ENCODE results near the gene LSAMP. TPM values are rescaled to one million over a fixed set of nuclear protein-coding genes. Genes with fewer than 3 reads are reported as not detected.

Gene LSAMP
- total and polyA plus RNA-seq, 2 experiments from 2014 or later = 2.0 to 2.9 TPM

DNA sequence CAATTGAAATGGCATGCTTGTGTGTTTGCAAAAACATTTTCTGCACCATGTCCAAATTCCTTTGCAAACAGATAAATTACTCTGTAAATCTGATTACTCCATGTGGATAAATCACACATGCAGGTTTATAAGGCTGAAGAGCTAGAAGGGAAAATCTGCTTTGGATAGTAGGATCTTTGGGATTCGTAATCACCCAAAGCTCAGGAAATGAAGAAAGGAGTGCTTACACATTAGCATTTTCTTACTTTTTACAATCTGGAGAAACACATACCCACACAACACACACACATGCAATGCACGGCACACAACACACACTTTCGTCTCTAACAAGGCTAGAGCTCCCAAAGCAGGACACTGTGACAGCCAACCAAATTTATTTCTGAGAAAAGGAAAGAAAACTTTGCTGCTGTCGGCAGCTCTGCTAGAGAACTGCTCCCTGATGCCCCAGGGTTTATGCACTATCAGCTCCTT lies 2.1 kb downstream of the LSAMP start:
- TF ChIP-seq, protein P1, sequence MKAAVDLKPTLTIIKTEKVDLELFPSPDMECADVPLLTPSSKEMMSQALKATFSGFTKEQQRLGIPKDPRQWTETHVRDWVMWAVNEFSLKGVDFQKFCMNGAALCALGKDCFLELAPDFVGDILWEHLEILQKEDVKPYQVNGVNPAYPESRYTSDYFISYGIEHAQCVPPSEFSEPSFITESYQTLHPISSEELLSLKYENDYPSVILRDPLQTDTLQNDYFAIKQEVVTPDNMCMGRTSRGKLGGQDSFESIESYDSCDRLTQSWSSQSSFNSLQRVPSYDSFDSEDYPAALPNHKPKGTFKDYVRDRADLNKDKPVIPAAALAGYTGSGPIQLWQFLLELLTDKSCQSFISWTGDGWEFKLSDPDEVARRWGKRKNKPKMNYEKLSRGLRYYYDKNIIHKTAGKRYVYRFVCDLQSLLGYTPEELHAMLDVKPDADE (IDR thresholded peaks at IDR 0.05) = no peak
- TF ChIP-seq, protein P2, sequence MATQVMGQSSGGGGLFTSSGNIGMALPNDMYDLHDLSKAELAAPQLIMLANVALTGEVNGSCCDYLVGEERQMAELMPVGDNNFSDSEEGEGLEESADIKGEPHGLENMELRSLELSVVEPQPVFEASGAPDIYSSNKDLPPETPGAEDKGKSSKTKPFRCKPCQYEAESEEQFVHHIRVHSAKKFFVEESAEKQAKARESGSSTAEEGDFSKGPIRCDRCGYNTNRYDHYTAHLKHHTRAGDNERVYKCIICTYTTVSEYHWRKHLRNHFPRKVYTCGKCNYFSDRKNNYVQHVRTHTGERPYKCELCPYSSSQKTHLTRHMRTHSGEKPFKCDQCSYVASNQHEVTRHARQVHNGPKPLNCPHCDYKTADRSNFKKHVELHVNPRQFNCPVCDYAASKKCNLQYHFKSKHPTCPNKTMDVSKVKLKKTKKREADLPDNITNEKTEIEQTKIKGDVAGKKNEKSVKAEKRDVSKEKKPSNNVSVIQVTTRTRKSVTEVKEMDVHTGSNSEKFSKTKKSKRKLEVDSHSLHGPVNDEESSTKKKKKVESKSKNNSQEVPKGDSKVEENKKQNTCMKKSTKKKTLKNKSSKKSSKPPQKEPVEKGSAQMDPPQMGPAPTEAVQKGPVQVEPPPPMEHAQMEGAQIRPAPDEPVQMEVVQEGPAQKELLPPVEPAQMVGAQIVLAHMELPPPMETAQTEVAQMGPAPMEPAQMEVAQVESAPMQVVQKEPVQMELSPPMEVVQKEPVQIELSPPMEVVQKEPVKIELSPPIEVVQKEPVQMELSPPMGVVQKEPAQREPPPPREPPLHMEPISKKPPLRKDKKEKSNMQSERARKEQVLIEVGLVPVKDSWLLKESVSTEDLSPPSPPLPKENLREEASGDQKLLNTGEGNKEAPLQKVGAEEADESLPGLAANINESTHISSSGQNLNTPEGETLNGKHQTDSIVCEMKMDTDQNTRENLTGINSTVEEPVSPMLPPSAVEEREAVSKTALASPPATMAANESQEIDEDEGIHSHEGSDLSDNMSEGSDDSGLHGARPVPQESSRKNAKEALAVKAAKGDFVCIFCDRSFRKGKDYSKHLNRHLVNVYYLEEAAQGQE (IDR thresholded peaks at IDR 0.05; ENCODE audit: unreplicated experiment) = no peak
- TF ChIP-seq POLR2AphosphoS5 (IDR thresholded peaks at IDR 0.05; ENCODE audit: low read depth) = no peak
- TF ChIP-seq, protein P3, sequence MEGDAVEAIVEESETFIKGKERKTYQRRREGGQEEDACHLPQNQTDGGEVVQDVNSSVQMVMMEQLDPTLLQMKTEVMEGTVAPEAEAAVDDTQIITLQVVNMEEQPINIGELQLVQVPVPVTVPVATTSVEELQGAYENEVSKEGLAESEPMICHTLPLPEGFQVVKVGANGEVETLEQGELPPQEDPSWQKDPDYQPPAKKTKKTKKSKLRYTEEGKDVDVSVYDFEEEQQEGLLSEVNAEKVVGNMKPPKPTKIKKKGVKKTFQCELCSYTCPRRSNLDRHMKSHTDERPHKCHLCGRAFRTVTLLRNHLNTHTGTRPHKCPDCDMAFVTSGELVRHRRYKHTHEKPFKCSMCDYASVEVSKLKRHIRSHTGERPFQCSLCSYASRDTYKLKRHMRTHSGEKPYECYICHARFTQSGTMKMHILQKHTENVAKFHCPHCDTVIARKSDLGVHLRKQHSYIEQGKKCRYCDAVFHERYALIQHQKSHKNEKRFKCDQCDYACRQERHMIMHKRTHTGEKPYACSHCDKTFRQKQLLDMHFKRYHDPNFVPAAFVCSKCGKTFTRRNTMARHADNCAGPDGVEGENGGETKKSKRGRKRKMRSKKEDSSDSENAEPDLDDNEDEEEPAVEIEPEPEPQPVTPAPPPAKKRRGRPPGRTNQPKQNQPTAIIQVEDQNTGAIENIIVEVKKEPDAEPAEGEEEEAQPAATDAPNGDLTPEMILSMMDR (conservative IDR thresholded peaks at IDR 0.05; ENCODE audit: low read depth in 2 of 2) = no peak
- TF ChIP-seq ZNF331 (CRISPR knock-in tag; IDR thresholded peaks at IDR 0.05; ENCODE audit: low read depth) = no peak
- no peak for TF ChIP-seq CREB1 (CRISPR knock-in tag; IDR thresholded peaks at IDR 0.05; ENCODE audit: low read depth)
- no peak for TF ChIP-seq NANOG (IDR thresholded peaks at IDR 0.05; ENCODE audit: borderline replicate concordance)
- TF ChIP-seq JUNB (IDR thresholded peaks at IDR 0.05; ENCODE audit: unreplicated experiment) = no peak
- TF ChIP-seq EZH2phosphoT487 (IDR thresholded peaks at IDR 0.05; ENCODE audit: unreplicated experiment) = no peak
- TF ChIP-seq, protein P4, sequence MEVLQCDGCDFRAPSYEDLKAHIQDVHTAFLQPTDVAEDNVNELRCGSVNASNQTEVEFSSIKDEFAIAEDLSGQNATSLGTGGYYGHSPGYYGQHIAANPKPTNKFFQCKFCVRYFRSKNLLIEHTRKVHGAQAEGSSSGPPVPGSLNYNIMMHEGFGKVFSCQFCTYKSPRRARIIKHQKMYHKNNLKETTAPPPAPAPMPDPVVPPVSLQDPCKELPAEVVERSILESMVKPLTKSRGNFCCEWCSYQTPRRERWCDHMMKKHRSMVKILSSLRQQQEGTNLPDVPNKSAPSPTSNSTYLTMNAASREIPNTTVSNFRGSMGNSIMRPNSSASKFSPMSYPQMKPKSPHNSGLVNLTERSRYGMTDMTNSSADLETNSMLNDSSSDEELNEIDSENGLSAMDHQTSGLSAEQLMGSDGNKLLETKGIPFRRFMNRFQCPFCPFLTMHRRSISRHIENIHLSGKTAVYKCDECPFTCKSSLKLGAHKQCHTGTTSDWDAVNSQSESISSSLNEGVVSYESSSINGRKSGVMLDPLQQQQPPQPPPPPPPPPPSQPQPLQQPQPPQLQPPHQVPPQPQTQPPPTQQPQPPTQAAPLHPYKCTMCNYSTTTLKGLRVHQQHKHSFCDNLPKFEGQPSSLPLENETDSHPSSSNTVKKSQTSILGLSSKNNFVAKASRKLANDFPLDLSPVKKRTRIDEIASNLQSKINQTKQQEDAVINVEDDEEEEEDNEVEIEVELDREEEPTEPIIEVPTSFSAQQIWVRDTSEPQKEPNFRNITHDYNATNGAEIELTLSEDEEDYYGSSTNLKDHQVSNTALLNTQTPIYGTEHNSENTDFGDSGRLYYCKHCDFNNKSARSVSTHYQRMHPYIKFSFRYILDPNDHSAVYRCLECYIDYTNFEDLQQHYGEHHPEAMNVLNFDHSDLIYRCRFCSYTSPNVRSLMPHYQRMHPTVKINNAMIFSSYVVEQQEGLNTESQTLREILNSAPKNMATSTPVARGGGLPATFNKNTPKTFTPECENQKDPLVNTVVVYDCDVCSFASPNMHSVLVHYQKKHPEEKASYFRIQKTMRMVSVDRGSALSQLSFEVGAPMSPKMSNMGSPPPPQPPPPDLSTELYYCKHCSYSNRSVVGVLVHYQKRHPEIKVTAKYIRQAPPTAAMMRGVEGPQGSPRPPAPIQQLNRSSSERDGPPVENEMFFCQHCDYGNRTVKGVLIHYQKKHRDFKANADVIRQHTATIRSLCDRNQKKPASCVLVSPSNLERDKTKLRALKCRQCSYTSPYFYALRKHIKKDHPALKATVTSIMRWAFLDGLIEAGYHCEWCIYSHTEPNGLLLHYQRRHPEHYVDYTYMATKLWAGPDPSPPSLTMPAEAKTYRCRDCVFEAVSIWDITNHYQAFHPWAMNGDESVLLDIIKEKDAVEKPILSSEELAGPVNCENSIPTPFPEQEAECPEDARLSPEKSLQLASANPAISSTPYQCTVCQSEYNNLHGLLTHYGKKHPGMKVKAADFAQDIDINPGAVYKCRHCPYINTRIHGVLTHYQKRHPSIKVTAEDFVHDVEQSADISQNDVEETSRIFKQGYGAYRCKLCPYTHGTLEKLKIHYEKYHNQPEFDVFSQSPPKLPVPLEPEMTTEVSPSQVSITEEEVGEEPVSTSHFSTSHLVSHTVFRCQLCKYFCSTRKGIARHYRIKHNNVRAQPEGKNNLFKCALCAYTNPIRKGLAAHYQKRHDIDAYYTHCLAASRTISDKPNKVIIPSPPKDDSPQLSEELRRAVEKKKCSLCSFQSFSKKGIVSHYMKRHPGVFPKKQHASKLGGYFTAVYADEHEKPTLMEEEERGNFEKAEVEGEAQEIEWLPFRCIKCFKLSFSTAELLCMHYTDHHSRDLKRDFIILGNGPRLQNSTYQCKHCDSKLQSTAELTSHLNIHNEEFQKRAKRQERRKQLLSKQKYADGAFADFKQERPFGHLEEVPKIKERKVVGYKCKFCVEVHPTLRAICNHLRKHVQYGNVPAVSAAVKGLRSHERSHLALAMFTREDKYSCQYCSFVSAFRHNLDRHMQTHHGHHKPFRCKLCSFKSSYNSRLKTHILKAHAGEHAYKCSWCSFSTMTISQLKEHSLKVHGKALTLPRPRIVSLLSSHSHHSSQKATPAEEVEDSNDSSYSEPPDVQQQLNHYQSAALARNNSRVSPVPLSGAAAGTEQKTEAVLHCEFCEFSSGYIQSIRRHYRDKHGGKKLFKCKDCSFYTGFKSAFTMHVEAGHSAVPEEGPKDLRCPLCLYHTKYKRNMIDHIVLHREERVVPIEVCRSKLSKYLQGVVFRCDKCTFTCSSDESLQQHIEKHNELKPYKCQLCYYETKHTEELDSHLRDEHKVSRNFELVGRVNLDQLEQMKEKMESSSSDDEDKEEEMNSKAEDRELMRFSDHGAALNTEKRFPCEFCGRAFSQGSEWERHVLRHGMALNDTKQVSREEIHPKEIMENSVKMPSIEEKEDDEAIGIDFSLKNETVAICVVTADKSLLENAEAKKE (CRISPR knock-in tag; IDR thresholded peaks at IDR 0.05) = no peak
- no peak for TF ChIP-seq ZNF114 (CRISPR knock-in tag; IDR thresholded peaks at IDR 0.05)
- no peak for TF ChIP-seq STAT1 (IDR thresholded peaks at IDR 0.05; ENCODE audit: unreplicated experiment)
- TF ChIP-seq EZH2 (IDR thresholded peaks at IDR 0.05; ENCODE audit: low read depth, unreplicated experiment) = no peak

More for the DNA sequence above, 2.1 kb downstream of the LSAMP start:
- H3K4me1 ChIP-seq (ENCODE audit: insufficient read depth) = peaks cover 17% of the 10 kb centered on the region
- no peak overlapping the region for H3K27ac Mint-ChIP-seq
- 0 out of 2 replicates have a peak overlapping the region, but pooled peaks have one; percentile 76 for H3K4me3 ChIP-seq
- peak; percentile 5 for DNase-seq (ENCODE audit: low spot score)
- no peaks in the 10 kb centered on the region for H3K79me2 ChIP-seq (replicated peaks; ENCODE audit: insufficient read depth)
- ATAC-seq = no peak
- H3K4me3 Mint-ChIP-seq = peak overlapping the region; percentile 55
- peaks cover 14% of the 10 kb centered on the region for H3K27me3 Mint-ChIP-seq (ENCODE audit: insufficient read depth, low read depth, poor library complexity)
- no peak overlapping the region for H3K27ac ChIP-seq (ENCODE audit: low read depth)
- H3K27me3 ChIP-seq (ENCODE audit: insufficient read depth) = peaks cover 22% of the 10 kb centered on the region
- no peak overlapping the region for H2AFZ ChIP-seq
- H3K9me3 Mint-ChIP-seq = no peaks in the 10 kb centered on the region
- no peak overlapping the region for H3K4me2 ChIP-seq
- H3K36me3 ChIP-seq (ENCODE audit: insufficient read depth) = no peaks in the 10 kb centered on the region
- H4K20me1 ChIP-seq (replicated peaks; ENCODE audit: insufficient read depth) = no peaks in the 10 kb centered on the region
- no peaks in the 10 kb centered on the region for H3K9me2 ChIP-seq (ENCODE audit: insufficient read depth)
- no peaks in the 10 kb centered on the region for H3K36me3 Mint-ChIP-seq (ENCODE audit: low read depth)
- H3F3A ChIP-seq (replicated peaks; ENCODE audit: low read depth) = no peaks in the 10 kb centered on the region
- peaks cover 38% of the 10 kb centered on the region for H3K4me1 Mint-ChIP-seq
